ENCODE data around the gene TGFBR1.

TGFBR1 gene

DNA sequence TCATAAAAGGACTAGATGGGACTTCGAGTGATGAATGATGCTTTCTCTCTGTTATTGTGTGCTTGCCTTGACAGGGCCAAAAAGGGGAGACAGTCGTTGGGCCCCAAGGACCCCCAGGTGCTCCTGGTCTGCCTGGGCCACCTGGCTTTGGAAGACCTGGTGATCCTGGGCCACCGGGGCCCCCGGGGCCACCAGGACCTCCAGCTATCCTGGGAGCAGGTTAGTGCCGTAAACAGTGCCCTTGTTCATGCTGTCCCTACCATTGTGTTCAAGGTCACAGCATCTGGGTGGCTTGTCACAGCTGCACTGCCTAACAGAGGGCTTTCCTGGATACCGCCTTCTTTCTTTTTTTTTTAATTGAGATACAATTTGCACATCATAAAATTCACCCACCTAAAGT is 48.7 kb upstream of the TGFBR1 start:
- ChIA-PET CTCF (interaction anchor here (1.4 kb wide), 1 partner anchor 58 kb away, joined by 3 read pairs; no protein-coding TSS in a partner anchor), POLR2A (no interaction called here)
- H3K4me1 ChIP-seq (ENCODE audit: control insufficient read depth, insufficient read depth, low read length), result no peaks in the 10 kb centered on the region

More for the DNA sequence above, 48.7 kb upstream of the TGFBR1 start:
- no peaks in the 10 kb centered on the region for H3K9me3 ChIP-seq (ENCODE audit: control insufficient read depth, insufficient read depth, low read depth, low read length)
- no peak overlapping the region for H3K4me3 ChIP-seq (ENCODE audit: low read depth, low read length)
- H3K27ac ChIP-seq (ENCODE audit: extremely low read depth, low read depth, low read length), result no peak overlapping the region
- H3K36me3 ChIP-seq (ENCODE audit: control insufficient read depth in 2 of 2, insufficient read depth in 1 of 2, low read length in 2 of 2), result no peaks in the 10 kb centered on the region
- TF ChIP-seq ZNF571 (tag by site-specific recombination; IDR thresholded peaks at IDR 0.05) (no peak), ZNF266 (tag by site-specific recombination; IDR thresholded peaks at IDR 0.05; ENCODE audit: low read depth) (no peak), ZNF623 (tag by site-specific recombination; IDR thresholded peaks at IDR 0.05) (no peak), ZNF529 (tag by site-specific recombination; IDR thresholded peaks at IDR 0.05; ENCODE audit: insufficient replicate concordance) (no peak), ZNF121 (tag by site-specific recombination; IDR thresholded peaks at IDR 0.05) (no peak), KLF7 (tag by site-specific recombination; IDR thresholded peaks at IDR 0.05; ENCODE audit: borderline replicate concordance) (no peak), ZEB2 (tag by site-specific recombination; IDR thresholded peaks at IDR 0.05) (no peak), ZFHX2 (tag by site-specific recombination; conservative IDR thresholded peaks at IDR 0.05) (no peak), ZSCAN18 (tag by site-specific recombination; IDR thresholded peaks at IDR 0.05) (no peak), ZNF155 (tag by site-specific recombination; IDR thresholded peaks at IDR 0.05) (no peak), ZBTB48 (tag by site-specific recombination; IDR thresholded peaks at IDR 0.05) (no peak), ZNF837 (tag by site-specific recombination; IDR thresholded peaks at IDR 0.05) (no peak), ZNF202 (tag by site-specific recombination; IDR thresholded peaks at IDR 0.05; ENCODE audit: borderline replicate concordance) (no peak), ZNF169 (tag by site-specific recombination; IDR thresholded peaks at IDR 0.05) (no peak), ZNF433 (tag by site-specific recombination; IDR thresholded peaks at IDR 0.05; ENCODE audit: low read depth) (no peak), ZNF214 (tag by site-specific recombination; IDR thresholded peaks at IDR 0.05; ENCODE audit: borderline replicate concordance) (no peak)
- TF ChIP-seq, protein P1, sequence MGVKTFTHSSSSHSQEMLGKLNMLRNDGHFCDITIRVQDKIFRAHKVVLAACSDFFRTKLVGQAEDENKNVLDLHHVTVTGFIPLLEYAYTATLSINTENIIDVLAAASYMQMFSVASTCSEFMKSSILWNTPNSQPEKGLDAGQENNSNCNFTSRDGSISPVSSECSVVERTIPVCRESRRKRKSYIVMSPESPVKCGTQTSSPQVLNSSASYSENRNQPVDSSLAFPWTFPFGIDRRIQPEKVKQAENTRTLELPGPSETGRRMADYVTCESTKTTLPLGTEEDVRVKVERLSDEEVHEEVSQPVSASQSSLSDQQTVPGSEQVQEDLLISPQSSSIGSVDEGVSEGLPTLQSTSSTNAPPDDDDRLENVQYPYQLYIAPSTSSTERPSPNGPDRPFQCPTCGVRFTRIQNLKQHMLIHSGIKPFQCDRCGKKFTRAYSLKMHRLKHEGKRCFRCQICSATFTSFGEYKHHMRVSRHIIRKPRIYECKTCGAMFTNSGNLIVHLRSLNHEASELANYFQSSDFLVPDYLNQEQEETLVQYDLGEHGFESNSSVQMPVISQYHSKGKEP (tag by site-specific recombination; IDR thresholded peaks at IDR 0.05), result no peak
- TF ChIP-seq, protein P2, sequence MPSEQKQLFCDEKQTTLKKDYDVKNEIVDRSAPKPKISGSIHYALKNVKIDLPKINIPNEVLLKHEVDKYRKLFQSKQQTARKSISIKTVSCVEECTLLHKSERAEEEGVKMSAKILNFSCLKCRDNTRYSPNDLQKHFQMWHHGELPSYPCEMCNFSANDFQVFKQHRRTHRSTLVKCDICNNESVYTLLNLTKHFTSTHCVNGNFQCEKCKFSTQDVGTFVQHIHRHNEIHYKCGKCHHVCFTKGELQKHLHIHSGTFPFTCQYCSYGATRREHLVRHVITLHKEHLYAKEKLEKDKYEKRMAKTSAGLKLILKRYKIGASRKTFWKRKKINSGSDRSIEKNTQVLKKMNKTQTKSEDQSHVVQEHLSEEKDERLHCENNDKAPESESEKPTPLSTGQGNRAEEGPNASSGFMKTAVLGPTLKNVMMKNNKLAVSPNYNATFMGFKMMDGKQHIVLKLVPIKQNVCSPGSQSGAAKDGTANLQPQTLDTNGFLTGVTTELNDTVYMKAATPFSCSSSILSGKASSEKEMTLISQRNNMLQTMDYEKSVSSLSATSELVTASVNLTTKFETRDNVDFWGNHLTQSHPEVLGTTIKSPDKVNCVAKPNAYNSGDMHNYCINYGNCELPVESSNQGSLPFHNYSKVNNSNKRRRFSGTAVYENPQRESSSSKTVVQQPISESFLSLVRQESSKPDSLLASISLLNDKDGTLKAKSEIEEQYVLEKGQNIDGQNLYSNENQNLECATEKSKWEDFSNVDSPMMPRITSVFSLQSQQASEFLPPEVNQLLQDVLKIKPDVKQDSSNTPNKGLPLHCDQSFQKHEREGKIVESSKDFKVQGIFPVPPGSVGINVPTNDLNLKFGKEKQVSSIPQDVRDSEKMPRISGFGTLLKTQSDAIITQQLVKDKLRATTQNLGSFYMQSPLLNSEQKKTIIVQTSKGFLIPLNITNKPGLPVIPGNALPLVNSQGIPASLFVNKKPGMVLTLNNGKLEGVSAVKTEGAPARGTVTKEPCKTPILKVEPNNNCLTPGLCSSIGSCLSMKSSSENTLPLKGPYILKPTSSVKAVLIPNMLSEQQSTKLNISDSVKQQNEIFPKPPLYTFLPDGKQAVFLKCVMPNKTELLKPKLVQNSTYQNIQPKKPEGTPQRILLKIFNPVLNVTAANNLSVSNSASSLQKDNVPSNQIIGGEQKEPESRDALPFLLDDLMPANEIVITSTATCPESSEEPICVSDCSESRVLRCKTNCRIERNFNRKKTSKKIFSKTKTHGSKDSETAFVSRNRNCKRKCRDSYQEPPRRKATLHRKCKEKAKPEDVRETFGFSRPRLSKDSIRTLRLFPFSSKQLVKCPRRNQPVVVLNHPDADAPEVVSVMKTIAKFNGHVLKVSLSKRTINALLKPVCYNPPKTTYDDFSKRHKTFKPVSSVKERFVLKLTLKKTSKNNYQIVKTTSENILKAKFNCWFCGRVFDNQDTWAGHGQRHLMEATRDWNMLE (tag by site-specific recombination; conservative IDR thresholded peaks at IDR 0.05; ENCODE audit: low read depth), result no peak
- TF ChIP-seq, protein P3, sequence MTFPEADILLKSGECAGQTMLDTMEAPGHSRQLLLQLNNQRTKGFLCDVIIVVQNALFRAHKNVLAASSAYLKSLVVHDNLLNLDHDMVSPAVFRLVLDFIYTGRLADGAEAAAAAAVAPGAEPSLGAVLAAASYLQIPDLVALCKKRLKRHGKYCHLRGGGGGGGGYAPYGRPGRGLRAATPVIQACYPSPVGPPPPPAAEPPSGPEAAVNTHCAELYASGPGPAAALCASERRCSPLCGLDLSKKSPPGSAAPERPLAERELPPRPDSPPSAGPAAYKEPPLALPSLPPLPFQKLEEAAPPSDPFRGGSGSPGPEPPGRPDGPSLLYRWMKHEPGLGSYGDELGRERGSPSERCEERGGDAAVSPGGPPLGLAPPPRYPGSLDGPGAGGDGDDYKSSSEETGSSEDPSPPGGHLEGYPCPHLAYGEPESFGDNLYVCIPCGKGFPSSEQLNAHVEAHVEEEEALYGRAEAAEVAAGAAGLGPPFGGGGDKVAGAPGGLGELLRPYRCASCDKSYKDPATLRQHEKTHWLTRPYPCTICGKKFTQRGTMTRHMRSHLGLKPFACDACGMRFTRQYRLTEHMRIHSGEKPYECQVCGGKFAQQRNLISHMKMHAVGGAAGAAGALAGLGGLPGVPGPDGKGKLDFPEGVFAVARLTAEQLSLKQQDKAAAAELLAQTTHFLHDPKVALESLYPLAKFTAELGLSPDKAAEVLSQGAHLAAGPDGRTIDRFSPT (tag by site-specific recombination; IDR thresholded peaks at IDR 0.05), result no peak

Measured in HEK293 (cell line).